ENCODE measurements around the gene TMC4. TPM values are rescaled to one million over a fixed set of nuclear protein-coding genes. Genes with fewer than 3 reads are reported as not detected.

The TMC4 gene
- total RNA-seq, 1 donor from 2014 or later = 48.3 TPM

DNA sequence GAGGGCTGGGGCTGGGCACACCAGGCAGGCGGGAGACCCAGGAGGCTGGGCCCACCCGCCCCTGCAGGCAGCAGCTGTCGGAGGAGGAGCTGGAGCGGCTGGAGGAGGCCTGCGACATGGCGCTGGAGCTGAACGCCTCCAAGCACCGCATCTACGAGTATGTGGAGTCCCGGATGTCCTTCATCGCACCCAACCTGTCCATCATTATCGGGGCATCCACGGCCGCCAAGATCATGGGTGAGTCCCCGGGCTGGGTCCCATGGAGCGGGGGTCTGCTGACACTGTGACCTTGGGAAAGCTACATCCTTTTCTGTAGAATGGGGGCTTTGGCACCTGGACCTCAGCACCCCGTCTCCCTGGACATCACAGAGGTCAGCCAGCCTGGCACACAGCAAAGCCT is 49.3 kb downstream of the TMC4 start:
- DNase-seq = no peak
- TF ChIP-seq, protein P1, sequence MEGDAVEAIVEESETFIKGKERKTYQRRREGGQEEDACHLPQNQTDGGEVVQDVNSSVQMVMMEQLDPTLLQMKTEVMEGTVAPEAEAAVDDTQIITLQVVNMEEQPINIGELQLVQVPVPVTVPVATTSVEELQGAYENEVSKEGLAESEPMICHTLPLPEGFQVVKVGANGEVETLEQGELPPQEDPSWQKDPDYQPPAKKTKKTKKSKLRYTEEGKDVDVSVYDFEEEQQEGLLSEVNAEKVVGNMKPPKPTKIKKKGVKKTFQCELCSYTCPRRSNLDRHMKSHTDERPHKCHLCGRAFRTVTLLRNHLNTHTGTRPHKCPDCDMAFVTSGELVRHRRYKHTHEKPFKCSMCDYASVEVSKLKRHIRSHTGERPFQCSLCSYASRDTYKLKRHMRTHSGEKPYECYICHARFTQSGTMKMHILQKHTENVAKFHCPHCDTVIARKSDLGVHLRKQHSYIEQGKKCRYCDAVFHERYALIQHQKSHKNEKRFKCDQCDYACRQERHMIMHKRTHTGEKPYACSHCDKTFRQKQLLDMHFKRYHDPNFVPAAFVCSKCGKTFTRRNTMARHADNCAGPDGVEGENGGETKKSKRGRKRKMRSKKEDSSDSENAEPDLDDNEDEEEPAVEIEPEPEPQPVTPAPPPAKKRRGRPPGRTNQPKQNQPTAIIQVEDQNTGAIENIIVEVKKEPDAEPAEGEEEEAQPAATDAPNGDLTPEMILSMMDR (IDR thresholded peaks at IDR 0.05) = no peak
- intact Hi-C loops (cut with DNase I) = no loop called here
- H3K9me3 ChIP-seq = no peaks in the 10 kb centered on the region
- ATAC-seq = no peak
- no peak overlapping the region for H3K27ac ChIP-seq
- H3K4me3 ChIP-seq = no peak overlapping the region
- H3K4me1 ChIP-seq = no peaks in the 10 kb centered on the region
- no peaks in the 10 kb centered on the region for H3K27me3 ChIP-seq
- peaks cover 98% of the 10 kb centered on the region for H3K36me3 ChIP-seq

DNA sequence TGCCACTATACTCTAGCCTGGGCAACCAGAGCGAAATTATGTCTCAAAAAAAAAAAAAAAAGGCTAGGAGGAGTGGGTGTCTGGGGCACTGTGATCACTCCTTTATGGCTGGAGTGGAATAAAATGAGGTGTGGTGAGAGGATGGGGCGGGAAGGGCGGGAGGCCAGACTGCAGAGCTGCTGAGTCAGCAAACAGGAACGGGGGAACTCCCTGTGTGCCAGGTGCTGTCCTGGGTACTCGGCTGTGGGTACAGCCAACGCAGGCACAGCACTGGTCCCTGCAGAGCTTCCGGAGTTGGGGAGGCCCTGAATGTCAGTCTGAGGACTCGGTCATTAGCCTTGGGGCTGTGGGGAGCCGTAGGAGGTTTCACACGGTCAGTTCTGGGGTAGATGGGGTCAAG is 51.7 kb downstream of the TMC4 start:
- no peak overlapping the region for H3K27ac ChIP-seq
- intact Hi-C loops (cut with DNase I) = no loop called here

GRCh38 chr19:54115109-54116063 is 57.6 kb downstream of the TMC4 start, which contains the start of the genes PRPF31 and TFPT:
PRPF31 (plus strand) TSS chr19:54115754; CDS start chr19:54118279, 2,525 bp downstream.
TFPT (minus strand) TSS chr19:54115657; CDS start chr19:54115269, 388 bp downstream.
- H3K9me3 ChIP-seq = no peaks in the 10 kb centered on the region
- H3K4me3 ChIP-seq = peak within 1 kb of the TSS; percentile 97
- TF ChIP-seq, protein P1 (IDR thresholded peaks at IDR 0.05) = no peak
- peaks cover 22% of the 10 kb centered on the region for H3K4me1 ChIP-seq
- peaks cover 37% of the 10 kb centered on the region for H3K36me3 ChIP-seq
- DNase-seq = peak; percentile 97
- no peaks in the 10 kb centered on the region for H3K27me3 ChIP-seq
- peak within 1 kb of the TSS; percentile 90 for H3K27ac ChIP-seq
- ATAC-seq = peak; percentile 95
- intact Hi-C loops (cut with DNase I) = no loop called here

More for the DNA sequence above, 51.7 kb downstream of the TMC4 start:
- no peaks in the 10 kb centered on the region for H3K9me3 ChIP-seq
- peaks cover 82% of the 10 kb centered on the region for H3K36me3 ChIP-seq
- DNase-seq (no peak), ATAC-seq (no peak)
- no peaks in the 10 kb centered on the region for H3K27me3 ChIP-seq
- TF ChIP-seq, protein P1 (IDR thresholded peaks at IDR 0.05) = no peak
- H3K4me3 ChIP-seq = no peak overlapping the region
- H3K4me1 ChIP-seq = peaks cover 6% of the 10 kb centered on the region

GRCh38 chr19:54114340-54115108 is 58.4 kb downstream of the TMC4 start:
- DNase-seq = peak; percentile 76
- Histone ChIP-seq H3K36me3 (peaks cover 37% of the 10 kb centered on the region), H3K27ac (peak overlapping the region; percentile 90), H3K9me3 (no peaks in the 10 kb centered on the region), H3K4me3 (peak overlapping the region; percentile 97), H3K27me3 (no peaks in the 10 kb centered on the region), H3K4me1 (peaks cover 22% of the 10 kb centered on the region)
- TF ChIP-seq, protein P1 (IDR thresholded peaks at IDR 0.05) = no peak
- ATAC-seq = peak; percentile 62
- intact Hi-C loops (cut with DNase I) = no loop called here

Other genes with a start within 250 kb of the TMC4 start
- 0.12 TPM for gene CACNG8, start 210.2 kb downstream of the TMC4 start, total RNA-seq
- gene CACNG6, start 181.5 kb downstream of the TMC4 start, total RNA-seq = not detected
- 1.1 TPM for gene VSTM1, start 109.3 kb downstream of the TMC4 start, total RNA-seq
- not detected for gene TARM1, start 91.8 kb downstream of the TMC4 start, total RNA-seq
- 59.5 TPM for gene OSCAR, start 72.4 kb downstream of the TMC4 start, total RNA-seq
- 115 TPM for gene NDUFA3, start 70.3 kb downstream of the TMC4 start, total RNA-seq
- gene TFPT, start 57.5 kb downstream of the TMC4 start, total RNA-seq = 19.5 TPM
- gene PRPF31, start 57.4 kb downstream of the TMC4 start, total RNA-seq = 44.9 TPM
- gene CNOT3, start 35.4 kb downstream of the TMC4 start, total RNA-seq = 39.4 TPM
- gene LENG1, start 13.4 kb downstream of the TMC4 start, total RNA-seq = 9.2 TPM
- gene MBOAT7, start 16.4 kb upstream of the TMC4 start, total RNA-seq = 57.9 TPM
- gene TSEN34, start 18.1 kb upstream of the TMC4 start, total RNA-seq = 34.7 TPM
- gene RPS9, start 27.7 kb upstream of the TMC4 start, total RNA-seq = 1,039 TPM
- gene LILRB3, start 49.8 kb upstream of the TMC4 start, total RNA-seq = 61.5 TPM
- 21.4 TPM for gene LILRA6, start 69.6 kb upstream of the TMC4 start, total RNA-seq
- gene LILRB5, start 84.1 kb upstream of the TMC4 start, total RNA-seq = 9.1 TPM
- 18.8 TPM for gene LILRB2, start 108.0 kb upstream of the TMC4 start, total RNA-seq
- 13.5 TPM for gene LILRA5, start 140.0 kb upstream of the TMC4 start, total RNA-seq
- 4.8 TPM for gene LILRA4, start 166.0 kb upstream of the TMC4 start, total RNA-seq
- 87.8 TPM for gene LAIR1, start 191.8 kb upstream of the TMC4 start, total RNA-seq
- gene TTYH1, start 242.3 kb upstream of the TMC4 start, total RNA-seq = not detected

Measured in upper lobe of right lung (tissue), 1 donor.